Right atrium auricular region (tissue), 2 donors: ENCODE data around the gene TMEM39A. TPM values are rescaled to one million over a fixed set of nuclear protein-coding genes. Genes with fewer than 3 reads are reported as not detected.

Source experiments
- DNase-seq: peaks from one replicate; pipeline ENCODE4 v3.0.0-alpha.2; 2019; ENCODE audit warnings: low spot score
- H3K27ac ChIP-seq, 2 donors: fragments of 200-600 bp; sonication (generic); 1 replicate in 1 of 2; 2 replicates in 1 of 2; pipeline ENCODE4 v1.5.1; 2016 to 2019
- H3K27me3 ChIP-seq, 2 donors: fragments of 200-600 bp; sonication (generic); one replicate each; pipeline versions ENCODE4 v1.5.1 to v1.6.0; 2017 to 2019
- H3K36me3 ChIP-seq: fragments of 200-600 bp; sonication (generic); one replicate; pipeline ENCODE4 v1.5.1; 2016
- H3K4me1 ChIP-seq, 2 donors: fragments of 200-600 bp; sonication (generic); one replicate each; pipeline versions ENCODE4 v1.5.1 to v1.6.0; 2017 to 2019
- H3K4me3 ChIP-seq, 2 donors: fragments of 200-600 bp; sonication (generic); 1 replicate in 1 of 2; 2 replicates in 1 of 2; pipeline ENCODE4 v1.5.1; 2017 to 2019; ENCODE audit warnings: mild to moderate bottlenecking in 1 of 2, moderate library complexity in 1 of 2
- H3K9me3 ChIP-seq, 2 donors: fragments of 200-600 bp; sonication (generic); one replicate each; pipeline ENCODE4 v1.5.1; 2019
- CTCF ChIP-seq, 2 donors: fragments of 200-600 bp; sonication (generic); IDR thresholded peaks; one replicate each; pipeline ENCODE4 v1.5.1; 2019; ENCODE audit warnings: antibody characterized with exemption in 2 of 2
- total RNA-seq, 2 donors: library from RNA; depleted of rRNA; stranded (reverse); fragments of >200 nt; gene quantifications; one replicate each; pipeline ENCODE4 v1.1.0, GENCODE V29; 2016

Gene TMEM39A
- total RNA-seq, 2 donors from 2014 or later = 21.2 to 21.5 TPM

GRCh38 chr3:119417771-119418512 lies 45.5 kb downstream of the TMEM39A start:
- Histone ChIP-seq H3K36me3 (peaks cover 37% of the 10 kb centered on the region), H3K4me1 (peaks cover 0 to 34% of the 10 kb centered on the region in 2 donors), H3K9me3 (no peaks in the 10 kb centered on the region), H3K27me3 (no peaks in the 10 kb centered on the region), H3K27ac (peak overlapping the region; percentile 62 to 86), H3K4me3 (no peak overlapping the region)
- no peak for DNase-seq
- no peak for TF ChIP-seq CTCF (IDR thresholded peaks at IDR 0.05)

- Histone ChIP-seq H3K4me3 (no peak overlapping the region), H3K36me3 (peaks cover 45% of the 10 kb centered on the region), H3K9me3 (no peaks in the 10 kb centered on the region), H3K4me1 (peaks cover 0 to 34% of the 10 kb centered on the region in 2 donors), H3K27me3 (no peaks in the 10 kb centered on the region), H3K27ac (peak overlapping the region; percentile 62 to 86)
- TF ChIP-seq CTCF (IDR thresholded peaks at IDR 0.05) = no peak
- DNase-seq = no peak
Observed at GRCh38 chr3:119416873-119417272, 46.5 kb downstream of the TMEM39A start.

- no peak for DNase-seq
- peaks cover 75% of the 10 kb centered on the region for H3K36me3 ChIP-seq
Observed at GRCh38 chr3:119413603-119414280, 49.7 kb downstream of the TMEM39A start.

GRCh38 chr3:119409844-119410243 lies 53.6 kb downstream of the TMEM39A start:
- Histone ChIP-seq H3K36me3 (peaks cover 54% of the 10 kb centered on the region), H3K27ac (no peak overlapping the region), H3K4me3 (no peak overlapping the region), H3K4me1 (no peaks in the 10 kb centered on the region), H3K9me3 (no peaks in the 10 kb centered on the region), H3K27me3 (no peaks in the 10 kb centered on the region)
- DNase-seq = no peak
- no peak for TF ChIP-seq CTCF (IDR thresholded peaks at IDR 0.05)

More at GRCh38 chr3:119413603-119414280, 49.7 kb downstream of the TMEM39A start:
- no peak overlapping the region for H3K27ac ChIP-seq
- peaks cover 0 to 19% of the 10 kb centered on the region in 2 donors for H3K4me1 ChIP-seq
- H3K9me3 ChIP-seq = no peaks in the 10 kb centered on the region
- no peak for TF ChIP-seq CTCF (IDR thresholded peaks at IDR 0.05)
- no peak overlapping the region for H3K4me3 ChIP-seq
- no peaks in the 10 kb centered on the region for H3K27me3 ChIP-seq

GRCh38 chr3:119408243-119408950 lies 55.0 kb downstream of the TMEM39A start:
- Histone ChIP-seq H3K27me3 (no peaks in the 10 kb centered on the region), H3K4me3 (no peak overlapping the region), H3K36me3 (peaks cover 40% of the 10 kb centered on the region), H3K27ac (no peak overlapping the region), H3K9me3 (no peaks in the 10 kb centered on the region), H3K4me1 (no peaks in the 10 kb centered on the region)
- no peak for DNase-seq
- TF ChIP-seq CTCF (IDR thresholded peaks at IDR 0.05) = no peak
